IMR-90 (cell line): Measurements from ENCODE around the gene RAMP3.

Experiments
- BHLHE40 ChIP-seq: fragments of 150-350 bp; IDR thresholded peaks from 2 replicates; pipeline ENCODE4 v1.6.1; 2016; ENCODE audit warnings: mild to moderate bottlenecking, low read depth, low read length
- CEBPB ChIP-seq: IDR thresholded peaks from 2 replicates; pipeline ENCODE4 v1.6.1; 2012; ENCODE audit warnings: low read depth, low read length, improper control_type of control experiment
- CTCF ChIP-seq: conservative IDR thresholded peaks from 2 replicates; pipeline ENCODE4 v1.5.1; 2012; ENCODE audit warnings: mild to moderate bottlenecking, low read depth, low read length, improper control_type of control experiment
- ELK1 ChIP-seq: fragments of 150-350 bp; IDR thresholded peaks from 2 replicates; pipeline ENCODE4 v1.6.1; 2016; ENCODE audit warnings: low read depth, mild to moderate bottlenecking, low read length, moderate library complexity, borderline replicate concordance
- MAFK ChIP-seq: IDR thresholded peaks from 2 replicates; pipeline ENCODE4 v1.6.1; 2012; ENCODE audit warnings: low read depth, low read length, improper control_type of control experiment
- MAZ ChIP-seq: IDR thresholded peaks from 2 replicates; pipeline ENCODE4 v1.6.1; 2012; ENCODE audit warnings: low read depth, mild to moderate bottlenecking, low read length, improper control_type of control experiment, moderate library complexity, borderline replicate concordance
- MXI1 ChIP-seq: IDR thresholded peaks from 2 replicates; pipeline ENCODE4 v1.6.1; 2012; ENCODE audit warnings: low read depth, mild to moderate bottlenecking, low read length, moderate library complexity, borderline replicate concordance
- NFE2L2 ChIP-seq: fragments of 150-350 bp; IDR thresholded peaks from 2 replicates; pipeline ENCODE4 v1.6.1; 2016; ENCODE audit warnings: low read depth, mild to moderate bottlenecking, low read length
- POLR2A ChIP-seq: IDR thresholded peaks from 2 replicates; pipeline ENCODE4 v1.6.1; 2012; ENCODE audit warnings: mild to moderate bottlenecking, low read depth, low read length
- RAD21 ChIP-seq: IDR thresholded peaks from 2 replicates; pipeline ENCODE4 v1.6.1; 2012; ENCODE audit warnings: low read length, improper control_type of control experiment
- RCOR1 ChIP-seq: IDR thresholded peaks from 2 replicates; pipeline ENCODE4 v1.6.1; 2012; ENCODE audit warnings: mild to moderate bottlenecking, low read length, improper control_type of control experiment; ENCODE audit not compliant: insufficient replicate concordance
- RFX5 ChIP-seq: IDR thresholded peaks from 2 replicates; pipeline ENCODE4 v1.8.0; 2012; ENCODE audit warnings: low read depth, mild to moderate bottlenecking, low read length, moderate library complexity
- SMC3 ChIP-seq: fragments of 150-350 bp; IDR thresholded peaks from 2 replicates; pipeline ENCODE4 v1.6.1; 2016; ENCODE audit warnings: low read depth, mild to moderate bottlenecking, antibody characterized with exemption, low read length, moderate library complexity
- USF2 ChIP-seq: fragments of 150-350 bp; IDR thresholded peaks from 2 replicates; pipeline ENCODE4 v1.6.1; 2017; ENCODE audit warnings: mild to moderate bottlenecking, antibody characterized with exemption, low read length, low read depth

- no peak for TF ChIP-seq CTCF
- no peak for TF ChIP-seq MAFK
- no peak for TF ChIP-seq POLR2A
- no peak for TF ChIP-seq RAD21
- no peak for TF ChIP-seq SMC3
- TF ChIP-seq RCOR1, result no peak
- no peak for TF ChIP-seq CEBPB
- TF ChIP-seq USF2, result no peak
- TF ChIP-seq NFE2L2, result no peak
- no peak for TF ChIP-seq MXI1
- TF ChIP-seq MAZ, result no peak
- TF ChIP-seq ELK1, result no peak
- TF ChIP-seq BHLHE40, result no peak
- no peak for TF ChIP-seq RFX5
Measured at GRCh38 chr7:45192621-45193041, 35.0 kb downstream of the RAMP3 start.
